HG03139 (cell line): ENCODE data around the gene PIEZO1.
"Not testable (repeated sequence)": the region's sequence is repeated elsewhere in the genome, so short reads cannot be mapped to it uniquely, and the experiment has no call there.

Experiments
- ATAC-seq: cut with Tn5 transposase; IDR thresholded peaks from one replicate; pipeline ENCODE4 v1.9.1; 2021; ENCODE audit not compliant: unreplicated experiment

The PIEZO1 gene, protein sequence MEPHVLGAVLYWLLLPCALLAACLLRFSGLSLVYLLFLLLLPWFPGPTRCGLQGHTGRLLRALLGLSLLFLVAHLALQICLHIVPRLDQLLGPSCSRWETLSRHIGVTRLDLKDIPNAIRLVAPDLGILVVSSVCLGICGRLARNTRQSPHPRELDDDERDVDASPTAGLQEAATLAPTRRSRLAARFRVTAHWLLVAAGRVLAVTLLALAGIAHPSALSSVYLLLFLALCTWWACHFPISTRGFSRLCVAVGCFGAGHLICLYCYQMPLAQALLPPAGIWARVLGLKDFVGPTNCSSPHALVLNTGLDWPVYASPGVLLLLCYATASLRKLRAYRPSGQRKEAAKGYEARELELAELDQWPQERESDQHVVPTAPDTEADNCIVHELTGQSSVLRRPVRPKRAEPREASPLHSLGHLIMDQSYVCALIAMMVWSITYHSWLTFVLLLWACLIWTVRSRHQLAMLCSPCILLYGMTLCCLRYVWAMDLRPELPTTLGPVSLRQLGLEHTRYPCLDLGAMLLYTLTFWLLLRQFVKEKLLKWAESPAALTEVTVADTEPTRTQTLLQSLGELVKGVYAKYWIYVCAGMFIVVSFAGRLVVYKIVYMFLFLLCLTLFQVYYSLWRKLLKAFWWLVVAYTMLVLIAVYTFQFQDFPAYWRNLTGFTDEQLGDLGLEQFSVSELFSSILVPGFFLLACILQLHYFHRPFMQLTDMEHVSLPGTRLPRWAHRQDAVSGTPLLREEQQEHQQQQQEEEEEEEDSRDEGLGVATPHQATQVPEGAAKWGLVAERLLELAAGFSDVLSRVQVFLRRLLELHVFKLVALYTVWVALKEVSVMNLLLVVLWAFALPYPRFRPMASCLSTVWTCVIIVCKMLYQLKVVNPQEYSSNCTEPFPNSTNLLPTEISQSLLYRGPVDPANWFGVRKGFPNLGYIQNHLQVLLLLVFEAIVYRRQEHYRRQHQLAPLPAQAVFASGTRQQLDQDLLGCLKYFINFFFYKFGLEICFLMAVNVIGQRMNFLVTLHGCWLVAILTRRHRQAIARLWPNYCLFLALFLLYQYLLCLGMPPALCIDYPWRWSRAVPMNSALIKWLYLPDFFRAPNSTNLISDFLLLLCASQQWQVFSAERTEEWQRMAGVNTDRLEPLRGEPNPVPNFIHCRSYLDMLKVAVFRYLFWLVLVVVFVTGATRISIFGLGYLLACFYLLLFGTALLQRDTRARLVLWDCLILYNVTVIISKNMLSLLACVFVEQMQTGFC (N-terminal part only)

DNA sequence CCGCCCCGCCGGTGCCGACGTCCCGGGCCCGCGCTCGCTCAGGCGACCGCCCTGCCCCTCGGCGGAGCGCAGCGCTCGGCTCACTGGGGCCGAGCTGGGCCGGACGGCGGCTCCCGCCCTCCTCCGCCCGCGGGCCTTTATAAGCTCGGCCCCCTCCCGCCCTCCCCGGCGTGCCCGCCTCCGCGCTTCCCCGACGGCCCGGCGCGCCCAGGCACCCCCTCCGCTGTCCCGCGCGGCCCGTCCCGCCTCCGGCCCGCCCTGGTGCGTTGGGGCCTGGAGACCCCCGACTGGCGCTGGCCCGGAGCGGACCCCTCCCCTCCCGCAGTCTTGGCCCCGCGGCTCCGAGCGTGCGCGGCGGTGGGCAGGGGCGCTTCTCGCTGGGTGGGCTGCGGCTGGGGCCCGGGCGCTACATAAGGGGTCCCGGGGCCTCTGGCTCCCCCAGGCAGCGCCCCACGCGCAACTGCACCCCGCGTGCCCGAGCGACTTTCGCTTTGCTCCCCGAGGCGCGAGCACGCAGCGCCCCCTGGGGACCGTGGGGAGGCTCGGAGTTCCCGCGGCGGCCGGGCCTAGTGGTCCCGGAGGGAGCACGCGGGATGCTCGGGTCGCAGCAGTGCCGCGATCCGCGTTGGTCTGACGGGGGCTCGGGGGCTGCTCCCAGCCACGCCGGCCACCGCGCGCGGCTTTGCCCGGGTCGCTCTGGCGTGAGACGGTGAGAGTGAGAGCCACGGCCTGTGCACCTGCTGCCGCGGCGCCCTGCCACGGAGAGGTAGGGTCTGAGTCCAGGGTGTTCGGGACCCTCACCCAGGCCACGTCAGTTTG lies at the start of gene PIEZO1:
Gene PIEZO1, minus strand, starts transcription at position 115 of the 819 bp plus-strand sequence. CDS start 256 bp downstream, outside the sequence.
- ATAC-seq: no peak

DNA sequence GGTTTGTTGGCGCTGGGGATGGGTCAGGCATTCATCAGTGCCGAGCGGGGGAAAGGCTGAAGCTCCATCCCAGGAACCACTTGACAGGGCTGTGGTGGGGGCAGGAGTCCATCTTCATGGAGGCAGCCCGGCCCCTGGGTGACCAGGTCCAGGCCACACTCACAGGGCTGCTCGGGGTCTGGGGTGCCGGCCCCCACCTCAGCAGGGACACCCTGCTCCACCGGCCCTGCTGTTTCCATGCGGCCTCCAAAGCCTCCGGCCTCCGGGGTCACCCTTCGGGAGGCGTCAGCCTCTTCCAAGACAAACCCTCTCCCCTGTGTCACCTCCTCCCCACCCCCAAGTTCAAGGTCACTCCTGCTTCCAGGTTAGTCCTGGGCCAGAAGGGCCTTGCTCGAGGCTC lies 49.6 kb upstream of the PIEZO1 start:
- ATAC-seq: no peak

DNA sequence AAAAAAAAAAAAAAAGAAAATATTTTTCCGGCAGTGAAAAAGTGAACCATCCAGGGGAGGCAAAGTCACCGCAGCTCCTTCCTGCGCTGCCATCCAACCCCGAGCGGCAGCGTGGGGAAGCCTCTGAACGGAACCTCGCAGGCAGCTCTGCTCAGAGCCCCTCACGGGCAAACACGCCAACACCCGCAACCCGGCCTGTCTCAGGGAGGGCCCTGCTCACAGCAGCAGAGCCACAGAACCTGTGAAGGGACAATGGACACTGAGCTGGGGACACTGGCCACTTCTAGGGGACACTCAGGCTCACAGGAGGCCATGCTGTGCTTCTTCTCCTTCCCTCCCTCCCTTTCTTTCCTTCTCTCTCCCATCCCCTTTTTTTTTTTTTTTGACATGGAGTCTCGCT lies 48.1 kb upstream of the PIEZO1 start:
- no peak for ATAC-seq

DNA sequence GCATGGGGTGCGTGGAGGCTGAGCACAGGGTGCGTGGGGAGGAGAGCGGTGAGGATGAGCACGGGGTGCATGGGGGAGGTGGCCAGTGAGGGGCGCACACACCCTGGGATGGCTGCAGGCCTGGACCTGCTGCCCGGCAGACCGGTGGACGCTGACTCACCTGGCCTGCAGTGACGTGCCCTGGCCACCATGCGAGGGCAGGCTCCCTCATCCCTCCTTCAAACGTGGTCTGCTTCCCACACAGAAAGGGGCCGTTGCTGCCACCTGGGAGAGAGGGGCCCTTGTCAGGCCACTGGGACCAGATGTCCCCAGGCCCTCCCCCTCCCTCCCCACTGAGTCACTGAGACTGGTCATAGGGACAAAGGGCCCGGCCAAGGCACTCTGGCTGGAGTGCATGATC lies 46.8 kb upstream of the PIEZO1 start:
- no peak for ATAC-seq

DNA sequence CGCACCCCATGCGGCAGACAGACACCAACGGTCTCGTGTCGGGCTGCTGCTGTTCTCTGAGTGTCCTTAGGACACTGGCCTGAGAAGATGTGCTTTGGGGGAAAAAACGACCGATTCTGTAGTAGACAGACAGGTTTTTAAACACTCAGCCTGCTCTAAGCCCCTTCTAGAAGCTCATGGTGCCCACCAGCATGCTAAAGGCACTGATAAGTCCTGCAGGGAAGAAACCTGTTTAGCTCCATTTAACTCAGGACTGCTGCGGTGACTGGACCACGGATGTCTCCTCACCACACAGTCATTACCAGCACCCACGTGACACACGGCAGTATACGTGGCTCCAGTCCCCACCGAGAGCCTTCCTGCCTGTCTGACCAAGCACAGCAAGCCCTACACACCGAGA lies 45.8 kb upstream of the PIEZO1 start:
- no peak for ATAC-seq

DNA sequence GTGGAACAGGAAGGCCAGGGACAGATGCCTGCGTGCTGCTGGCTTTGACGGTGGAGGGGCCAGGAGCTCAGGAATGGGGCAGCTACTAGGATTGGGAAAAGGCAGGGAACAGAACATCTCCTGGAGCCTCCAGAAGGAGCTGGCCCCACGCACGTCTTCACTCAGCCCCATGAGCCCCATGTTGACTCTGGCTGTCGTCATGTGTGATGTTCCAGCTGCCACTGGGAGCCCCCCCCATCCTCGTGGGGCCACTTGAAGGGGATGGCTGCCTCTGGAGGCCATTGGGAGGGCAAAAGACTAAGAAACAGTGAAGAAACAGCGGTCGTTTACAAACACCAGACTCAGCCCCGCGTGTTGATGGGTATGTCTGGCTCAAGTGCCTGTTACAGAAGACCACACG lies 45.2 kb upstream of the PIEZO1 start:
- no peak for ATAC-seq

DNA sequence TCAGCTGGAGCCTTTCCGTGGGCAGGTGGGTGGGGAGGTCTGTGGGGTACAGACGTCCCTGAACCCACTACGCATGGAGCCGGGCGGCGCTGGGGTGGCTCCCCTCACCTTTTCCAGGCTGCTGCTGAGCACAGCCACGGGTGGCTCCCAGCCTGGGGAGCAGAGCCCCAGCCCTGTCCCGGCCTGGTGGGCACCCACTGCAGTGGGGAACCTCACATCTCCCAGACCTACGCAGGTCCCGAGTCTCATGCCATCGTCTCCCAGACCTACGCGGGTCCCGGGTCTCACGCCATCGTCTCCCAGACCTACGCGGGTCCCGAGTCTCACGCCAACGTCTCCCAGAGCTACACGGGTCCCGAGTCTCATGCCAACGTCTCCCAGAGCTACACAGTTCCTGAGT lies 43.7 kb upstream of the PIEZO1 start:
- no peak for ATAC-seq

DNA sequence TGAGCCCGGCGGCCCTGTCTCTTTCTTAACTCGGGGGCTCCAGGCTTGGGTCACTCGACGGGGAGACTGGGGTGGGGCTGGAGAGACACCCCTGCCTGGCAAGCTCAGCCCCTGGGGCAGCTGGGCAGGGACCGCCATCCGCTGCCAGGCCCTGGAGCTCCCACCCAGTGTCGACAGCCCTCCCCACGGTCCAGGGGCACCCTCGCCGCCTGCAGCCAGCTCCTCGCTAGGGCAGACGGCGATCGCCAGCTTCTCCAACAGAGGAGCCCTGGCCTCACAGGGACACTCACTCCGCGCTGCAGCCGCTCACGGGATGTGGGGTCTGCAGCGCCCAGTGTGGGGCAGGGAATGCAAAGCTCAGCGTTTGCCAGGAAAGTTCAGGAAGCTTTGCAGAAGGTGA lies 42.7 kb upstream of the PIEZO1 start:
- ATAC-seq: no peak

DNA sequence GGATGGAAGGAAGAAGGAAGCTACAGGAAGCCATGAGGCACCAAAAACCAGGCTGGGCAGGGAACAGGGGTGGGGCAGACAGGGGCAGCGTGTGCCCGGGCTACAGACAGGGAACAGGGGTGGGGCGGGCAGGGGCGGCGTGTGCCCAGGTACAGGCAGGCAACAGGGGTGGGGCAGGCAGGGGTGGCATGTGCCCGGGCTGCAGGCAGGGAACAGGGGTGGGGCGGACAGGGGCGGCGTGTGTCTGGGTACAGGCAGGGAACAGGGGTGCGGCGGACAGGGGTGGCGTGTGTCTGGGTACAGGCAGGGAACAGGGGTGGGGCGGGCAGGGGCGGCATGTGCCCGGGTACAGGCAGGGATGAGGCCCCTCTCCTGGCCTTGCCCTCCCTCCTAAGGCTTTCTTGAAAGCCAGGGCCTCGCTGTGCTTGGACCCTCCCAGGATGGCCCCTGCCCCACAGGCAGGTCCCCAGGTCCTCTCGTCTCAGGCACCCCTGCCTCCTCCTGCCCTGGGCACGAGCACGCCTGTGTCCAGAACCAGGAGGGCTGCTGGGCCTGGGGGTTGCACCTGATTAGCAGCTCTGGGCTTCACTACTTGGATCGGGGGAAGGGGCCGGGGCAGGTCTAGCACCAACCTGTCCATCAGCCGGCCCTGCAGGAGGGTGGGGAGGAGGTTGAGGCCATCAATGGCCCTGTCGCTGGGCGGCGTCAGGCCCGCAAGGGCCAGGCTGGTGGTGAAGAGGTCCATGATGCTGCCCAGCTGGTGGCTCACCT lies 41.2 kb upstream of the PIEZO1 start:
- ATAC-seq: no peak

DNA sequence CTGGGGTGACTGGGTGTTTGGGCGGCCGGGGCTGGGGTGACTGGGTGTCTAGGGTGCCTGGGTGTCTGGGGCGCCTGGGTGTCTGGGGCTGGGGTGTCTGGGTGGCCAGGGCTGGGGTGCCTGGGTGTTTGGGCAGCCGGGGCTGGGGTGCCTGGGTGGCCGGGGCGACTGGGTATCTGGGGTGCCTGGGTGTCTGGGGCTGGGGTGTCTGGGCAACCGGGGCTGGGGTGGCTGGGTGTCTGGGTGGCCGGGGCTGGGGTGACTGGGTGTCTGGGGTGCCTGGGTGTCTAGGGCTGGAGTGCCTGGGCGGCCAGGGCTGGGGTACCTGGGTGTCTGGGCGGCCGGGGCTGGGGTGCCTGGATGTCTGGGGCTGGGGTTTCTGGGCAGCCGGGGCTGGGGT lies 40.1 kb upstream of the PIEZO1 start:
- no peak for ATAC-seq

DNA sequence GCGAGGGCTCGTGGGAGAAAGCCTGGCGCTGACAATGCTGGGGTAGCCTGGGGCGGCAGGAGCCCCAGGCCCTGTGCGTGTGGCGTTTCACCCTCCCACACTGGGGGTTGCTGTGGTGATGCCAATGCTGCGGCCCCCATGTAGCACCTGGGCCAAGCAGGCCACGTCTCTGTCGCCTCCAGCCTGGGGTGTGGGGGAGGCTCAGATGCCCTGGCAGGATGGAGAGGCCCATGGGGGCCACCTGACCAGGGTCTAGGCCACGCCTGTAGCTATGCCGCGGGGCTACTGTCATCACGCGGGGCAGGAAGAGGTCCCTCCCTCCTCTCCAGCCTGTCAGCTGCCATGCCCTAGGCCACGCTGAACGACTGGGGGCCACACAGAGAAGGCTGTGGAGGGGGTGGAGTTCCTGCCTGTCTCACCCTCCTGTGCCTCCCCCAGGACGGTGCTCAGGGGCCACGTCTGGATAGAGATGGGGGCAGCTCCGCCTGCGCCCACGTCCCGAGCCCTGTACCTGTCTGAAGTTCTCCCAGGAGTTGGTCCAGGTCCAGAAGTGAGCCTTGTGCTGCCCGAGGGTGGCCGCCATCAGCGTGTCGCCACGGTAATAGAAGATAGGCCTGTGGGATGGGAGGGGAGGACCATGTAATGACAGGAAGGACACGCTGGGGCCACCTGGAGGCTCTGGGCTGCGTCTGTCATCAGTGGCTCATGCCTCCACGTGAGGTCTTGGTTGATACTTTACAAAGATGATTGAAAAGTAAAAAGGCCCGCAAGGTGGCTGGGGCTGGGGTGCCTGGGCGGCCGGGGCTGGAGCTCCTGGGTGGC lies 39.4 kb upstream of the PIEZO1 start:
- no peak for ATAC-seq

DNA sequence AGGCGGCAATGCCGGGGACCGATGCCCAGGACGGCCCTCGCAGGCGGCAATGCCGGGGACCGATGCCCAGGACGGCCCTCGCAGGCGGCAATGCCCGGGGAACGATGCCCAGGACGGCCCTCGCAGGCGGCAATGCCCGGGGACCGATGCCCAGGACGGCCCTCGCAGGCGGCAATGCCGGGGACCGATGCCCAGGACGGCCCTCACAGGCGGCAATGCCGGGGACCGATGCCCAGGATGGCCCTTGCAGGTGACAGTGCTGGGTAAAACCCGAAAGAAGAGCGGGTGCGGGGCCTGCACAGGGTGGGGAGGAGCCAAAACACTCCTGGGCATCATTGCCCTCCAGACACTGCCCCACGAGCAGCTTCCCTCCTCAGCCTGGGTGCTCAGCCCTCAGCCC lies 38.6 kb upstream of the PIEZO1 start:
- ATAC-seq: not testable (repeated sequence)

DNA sequence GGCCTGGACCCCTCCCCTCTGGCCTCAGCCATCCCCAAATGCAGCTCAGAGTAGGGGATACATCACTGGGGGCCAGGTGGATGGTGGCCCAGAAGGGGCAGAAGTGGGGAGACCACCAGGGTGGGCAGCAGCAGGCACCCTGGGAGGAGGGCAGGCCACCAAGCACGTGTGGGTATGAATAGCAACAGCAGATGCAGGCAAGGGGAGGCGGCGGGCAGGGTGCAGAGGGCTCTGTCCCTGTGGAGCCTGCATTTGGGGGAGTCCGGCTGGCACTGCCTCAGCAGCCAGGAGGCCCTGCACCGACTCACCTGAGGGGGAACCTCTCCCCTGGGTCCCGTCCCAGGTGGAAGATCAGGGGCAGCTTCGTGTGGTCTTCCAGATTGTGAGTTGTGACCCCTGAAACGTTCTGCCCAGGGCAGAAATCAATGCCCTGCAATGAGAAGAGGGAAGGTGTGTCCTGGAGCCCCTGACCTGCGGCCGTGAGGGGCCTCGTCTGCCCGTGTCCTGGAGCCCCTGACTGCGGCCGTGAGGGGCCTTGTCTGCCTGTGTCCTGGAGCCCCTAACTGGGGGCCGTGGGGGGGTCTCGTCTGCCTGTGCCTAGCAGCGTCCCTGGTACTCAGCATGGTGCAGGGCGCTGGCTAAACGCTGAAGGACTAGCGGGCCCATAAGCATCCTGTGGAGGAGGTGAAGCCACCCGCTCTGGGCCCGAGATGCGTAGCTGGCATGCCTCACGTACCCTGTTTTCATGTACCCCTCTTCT lies 37.4 kb upstream of the PIEZO1 start:
- ATAC-seq: no peak

DNA sequence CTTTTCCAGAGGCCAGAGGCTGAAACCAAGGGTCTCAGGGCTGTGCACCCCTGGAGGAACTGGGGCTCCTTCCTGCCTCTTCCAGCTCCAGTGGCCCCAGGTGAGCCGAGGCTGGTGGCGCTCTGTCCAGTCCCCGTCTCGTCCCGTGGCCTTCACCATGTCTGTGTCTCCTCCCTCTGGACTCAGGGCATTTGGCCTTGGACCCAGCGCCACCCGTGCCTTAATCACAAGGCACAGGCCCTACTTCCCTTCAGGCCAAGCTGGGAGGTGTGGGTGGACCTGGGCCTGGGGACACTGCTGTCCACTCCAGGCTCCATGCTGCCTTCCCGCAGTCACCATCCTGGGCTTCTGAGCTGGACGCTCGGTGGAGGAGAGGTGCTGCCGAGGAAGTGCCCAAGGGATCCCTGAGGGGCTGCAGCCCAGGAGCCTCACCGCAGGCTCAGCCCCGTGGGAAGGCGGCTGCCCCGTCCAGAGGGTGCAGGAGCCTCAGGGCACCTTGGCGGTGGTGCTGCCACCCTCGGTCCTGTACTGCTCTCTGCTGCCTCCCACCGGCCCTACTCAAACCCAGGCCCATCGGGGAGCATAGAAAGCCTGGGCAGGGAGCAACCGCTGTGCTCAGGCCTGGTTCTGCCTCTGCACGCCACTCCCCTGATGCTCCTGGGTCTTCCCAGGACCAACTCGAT lies 36.3 kb upstream of the PIEZO1 start:
- no peak for ATAC-seq

DNA sequence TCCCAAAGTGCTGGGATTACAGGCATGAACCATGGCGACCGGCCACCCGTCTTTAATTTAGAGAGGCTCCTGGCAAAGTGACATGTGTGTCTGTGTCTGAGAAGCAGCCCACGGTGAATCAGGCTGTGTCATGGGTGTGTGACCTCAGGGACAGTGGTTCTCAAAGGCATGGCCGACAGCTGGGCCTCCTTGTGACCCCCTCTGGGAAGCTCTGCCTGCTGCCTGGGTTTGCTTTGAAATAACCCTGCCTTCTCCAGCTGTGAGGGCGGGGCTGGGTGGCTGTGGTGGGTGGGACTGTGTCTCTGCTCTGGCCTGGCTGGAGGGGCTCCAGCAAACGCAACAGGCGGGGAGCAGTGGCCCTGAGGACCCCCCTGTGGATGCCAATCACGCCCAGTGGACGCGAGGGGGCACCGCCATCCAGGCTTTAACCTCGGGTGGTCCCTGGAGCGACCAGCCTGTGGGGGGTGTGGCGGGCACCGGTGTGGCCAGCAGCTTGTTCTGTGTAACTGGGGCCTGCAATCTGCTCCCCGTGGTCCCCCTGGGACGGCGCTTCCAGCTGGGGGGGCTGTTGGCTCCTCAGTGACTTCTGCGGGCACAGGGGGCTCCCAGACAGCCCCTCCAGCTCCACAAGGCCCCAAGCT lies 35.5 kb upstream of the PIEZO1 start:
- no peak for ATAC-seq

DNA sequence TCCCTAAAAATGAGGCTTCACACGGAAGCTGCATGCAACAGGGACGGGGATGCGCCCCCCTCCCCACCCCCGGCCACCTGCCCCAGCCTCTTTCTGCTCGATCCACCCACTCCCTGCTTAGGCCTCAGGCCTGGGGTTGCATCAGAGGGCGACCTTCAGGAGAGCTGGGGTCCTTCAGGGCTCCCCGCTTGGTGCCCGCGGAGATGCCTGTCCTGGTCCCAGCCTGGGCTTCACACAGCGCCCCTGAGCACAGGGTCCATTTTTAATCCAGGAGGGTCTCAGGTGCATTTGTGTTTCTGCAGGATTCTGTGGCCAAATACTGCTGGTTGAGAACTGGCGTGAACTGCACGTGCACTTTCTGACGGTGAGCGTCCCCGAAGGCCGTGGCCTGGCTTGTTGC lies 34.1 kb upstream of the PIEZO1 start:
- ATAC-seq: no peak

DNA sequence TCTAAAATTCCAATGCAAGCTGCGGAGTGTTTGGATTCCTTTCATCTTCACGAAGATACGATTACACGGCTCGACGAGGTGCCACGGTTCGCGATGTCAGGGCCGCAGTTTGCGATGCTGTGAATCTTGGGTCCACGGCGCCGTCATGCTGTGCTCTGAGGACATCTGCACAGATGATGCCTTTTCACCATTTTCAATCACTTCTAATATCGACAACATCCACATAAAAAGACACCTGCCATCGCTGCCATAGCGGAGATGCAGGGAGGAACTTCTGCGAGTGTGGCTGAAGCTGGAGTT lies 33.5 kb upstream of the PIEZO1 start:
- ATAC-seq: no peak
